ENCODE data around the gene SAMSN1. TPM values are rescaled to one million over a fixed set of nuclear protein-coding genes. Genes with fewer than 3 reads are reported as not detected.

Gene SAMSN1
- total RNA-seq, 6 experiments from 2014 or later, result 1.2 to 7.4 (median 3.0) TPM

DNA sequence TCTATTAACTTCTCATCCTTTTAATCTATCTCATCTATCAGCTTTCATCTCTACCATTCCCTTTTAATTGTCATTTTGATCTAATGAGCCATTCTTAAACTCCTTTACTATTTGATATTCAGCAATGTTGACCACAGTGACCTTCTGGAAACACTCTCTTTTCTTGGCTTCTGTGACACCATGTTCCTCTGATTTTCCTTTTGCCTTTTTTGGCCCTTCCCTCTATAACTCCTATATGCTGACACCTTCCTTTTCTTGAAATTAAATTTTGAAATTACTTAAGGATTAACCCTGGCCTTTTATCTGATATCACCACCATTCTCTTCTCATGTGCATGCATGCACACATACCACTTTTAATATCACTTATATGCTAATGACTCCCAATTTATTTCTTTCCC lies 41.2 kb upstream of the SAMSN1 start:
- TF ChIP-seq POLR2A (IDR thresholded peaks at IDR 0.05), result no peak
- TF ChIP-seq, protein P1, sequence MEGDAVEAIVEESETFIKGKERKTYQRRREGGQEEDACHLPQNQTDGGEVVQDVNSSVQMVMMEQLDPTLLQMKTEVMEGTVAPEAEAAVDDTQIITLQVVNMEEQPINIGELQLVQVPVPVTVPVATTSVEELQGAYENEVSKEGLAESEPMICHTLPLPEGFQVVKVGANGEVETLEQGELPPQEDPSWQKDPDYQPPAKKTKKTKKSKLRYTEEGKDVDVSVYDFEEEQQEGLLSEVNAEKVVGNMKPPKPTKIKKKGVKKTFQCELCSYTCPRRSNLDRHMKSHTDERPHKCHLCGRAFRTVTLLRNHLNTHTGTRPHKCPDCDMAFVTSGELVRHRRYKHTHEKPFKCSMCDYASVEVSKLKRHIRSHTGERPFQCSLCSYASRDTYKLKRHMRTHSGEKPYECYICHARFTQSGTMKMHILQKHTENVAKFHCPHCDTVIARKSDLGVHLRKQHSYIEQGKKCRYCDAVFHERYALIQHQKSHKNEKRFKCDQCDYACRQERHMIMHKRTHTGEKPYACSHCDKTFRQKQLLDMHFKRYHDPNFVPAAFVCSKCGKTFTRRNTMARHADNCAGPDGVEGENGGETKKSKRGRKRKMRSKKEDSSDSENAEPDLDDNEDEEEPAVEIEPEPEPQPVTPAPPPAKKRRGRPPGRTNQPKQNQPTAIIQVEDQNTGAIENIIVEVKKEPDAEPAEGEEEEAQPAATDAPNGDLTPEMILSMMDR (IDR thresholded peaks at IDR 0.05), result no peak
- Histone ChIP-seq H3K27me3 (no peaks in the 10 kb centered on the region), H3K27ac (no peak overlapping the region), H3K36me3 (no peaks in the 10 kb centered on the region), H3K9me3 (no peaks in the 10 kb centered on the region), H3K4me1 (peaks cover 0 to 6% (median 0%) of the 10 kb centered on the region in 4 donors), H3K4me3 (no peak overlapping the region)
- no peak for ATAC-seq
- intact Hi-C loops (cut with DNase I), result no loop called here
- no peak for DNase-seq

DNA sequence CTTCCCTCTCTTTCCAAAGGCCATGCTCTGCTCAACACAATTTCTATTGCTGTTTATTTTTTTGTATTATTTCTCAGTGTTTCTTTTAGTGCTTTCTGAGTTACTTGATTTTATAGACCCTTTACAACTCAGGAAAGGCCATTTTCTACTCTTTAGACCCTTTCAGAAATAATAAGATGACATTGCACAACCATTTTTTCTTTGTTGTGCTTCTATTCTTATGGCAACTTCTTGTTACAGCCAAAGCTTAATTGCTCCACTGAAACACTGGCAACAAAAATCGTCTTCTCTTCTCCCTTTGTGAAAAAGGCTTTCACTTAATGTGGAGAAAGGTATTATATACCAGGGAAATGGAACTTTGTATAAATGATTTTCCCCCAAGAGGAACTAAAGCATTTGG lies 39.0 kb upstream of the SAMSN1 start:
- no peak for DNase-seq
- ATAC-seq, result no peak
- no peak overlapping the region for H3K4me3 ChIP-seq
- H3K27me3 ChIP-seq, result no peaks in the 10 kb centered on the region
- no peak overlapping the region for H3K27ac ChIP-seq
- WGBS (ENCODE audit: insufficient coverage, low coverage, low lambda C conversion rate, missing lambda C conversion rate), result 25% methylated on average over 1 of the region's 1 CpG
- no peaks in the 10 kb centered on the region for H3K36me3 ChIP-seq
- H3K9me3 ChIP-seq, result no peaks in the 10 kb centered on the region
- H3K4me1 ChIP-seq, result no peaks in the 10 kb centered on the region
- intact Hi-C loops (cut with DNase I), result no loop called here
- TF ChIP-seq, protein P1 (IDR thresholded peaks at IDR 0.05), result no peak
- TF ChIP-seq POLR2A (IDR thresholded peaks at IDR 0.05), result no peak

DNA sequence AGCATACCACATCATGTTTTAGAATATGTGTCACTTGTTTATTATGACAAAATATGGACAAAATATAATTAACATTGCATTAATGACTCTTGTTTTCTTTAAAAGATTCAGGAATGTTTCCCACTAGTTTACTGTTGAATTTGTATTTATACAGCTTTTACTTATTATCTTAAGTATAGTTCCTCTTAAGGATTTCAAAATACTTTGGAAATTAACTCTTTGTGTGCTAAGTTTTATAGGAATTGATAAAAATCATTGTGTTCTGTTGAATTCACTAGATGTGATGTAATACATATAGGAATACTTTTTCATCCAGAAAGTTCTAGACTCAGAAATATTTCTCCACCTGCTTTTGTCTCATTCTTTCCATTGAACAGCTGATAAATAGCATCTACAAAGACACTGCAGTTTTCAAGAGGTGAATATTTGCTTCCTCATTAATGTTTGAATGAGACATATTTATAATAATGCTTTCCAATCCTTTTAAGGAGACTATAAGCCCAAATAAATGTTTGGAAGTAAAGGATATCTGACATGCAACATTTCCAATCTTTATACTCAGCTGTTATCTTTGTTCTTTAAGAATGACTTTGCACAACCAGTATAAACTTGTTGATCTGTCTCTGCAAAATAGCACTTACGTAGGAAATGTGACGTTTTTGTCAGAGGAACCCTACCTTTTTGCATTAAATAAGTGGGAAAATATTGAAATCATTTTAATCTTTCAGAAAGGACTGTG lies 38.4 kb upstream of the SAMSN1 start:
- no peak for DNase-seq
- H3K27ac ChIP-seq, result no peak overlapping the region
- H3K9me3 ChIP-seq, result no peaks in the 10 kb centered on the region
- ATAC-seq, result no peak
- H3K27me3 ChIP-seq, result no peaks in the 10 kb centered on the region
- no peaks in the 10 kb centered on the region for H3K4me1 ChIP-seq
- WGBS (ENCODE audit: insufficient coverage, low coverage, low lambda C conversion rate, missing lambda C conversion rate), result 22% methylated on average over 2 of the region's 2 CpGs
- TF ChIP-seq POLR2A (IDR thresholded peaks at IDR 0.05), result no peak
- TF ChIP-seq, protein P1 (IDR thresholded peaks at IDR 0.05), result no peak
- H3K4me3 ChIP-seq, result no peak overlapping the region
- H3K36me3 ChIP-seq, result no peaks in the 10 kb centered on the region
- intact Hi-C loops (cut with DNase I), result no loop called here

DNA sequence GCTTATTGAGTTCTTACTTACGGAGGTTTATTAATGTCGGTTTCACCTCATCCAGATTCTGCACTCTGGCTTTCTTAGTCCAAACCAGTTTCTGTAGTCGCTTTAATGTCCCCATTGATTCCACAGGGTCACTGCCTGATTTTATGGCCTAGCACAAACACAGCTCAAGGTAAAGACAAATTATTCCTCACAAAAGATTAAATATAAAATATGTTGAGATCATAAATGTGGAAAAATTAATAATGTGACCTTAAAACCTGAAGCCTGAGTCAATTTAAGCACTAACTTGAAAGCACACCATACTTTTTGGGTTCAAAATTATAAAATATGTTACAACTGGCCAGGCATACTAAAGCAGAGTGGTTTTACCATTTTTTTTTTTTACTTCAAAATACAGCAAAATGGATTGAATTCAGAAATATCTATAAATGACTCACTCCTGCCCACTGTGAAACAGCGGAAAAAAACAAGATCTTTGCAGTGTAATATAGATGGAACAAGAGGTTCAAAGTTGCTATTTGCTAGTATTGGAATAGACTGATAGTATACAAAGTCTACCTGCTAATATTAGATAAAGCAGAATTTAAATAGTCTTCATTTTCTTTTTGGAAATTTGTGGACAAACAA lies 37.6 kb upstream of the SAMSN1 start:
- no peaks in the 10 kb centered on the region for H3K36me3 ChIP-seq
- H3K9me3 ChIP-seq, result no peaks in the 10 kb centered on the region
- no peak overlapping the region for H3K27ac ChIP-seq
- intact Hi-C loops (cut with DNase I), result no loop called here
- DNase-seq, result no peak
- no peak for TF ChIP-seq POLR2A (IDR thresholded peaks at IDR 0.05)
- TF ChIP-seq, protein P1 (IDR thresholded peaks at IDR 0.05), result no peak
- H3K4me1 ChIP-seq, result no peaks in the 10 kb centered on the region
- no peak overlapping the region for H3K4me3 ChIP-seq
- no peak for ATAC-seq
- no peaks in the 10 kb centered on the region for H3K27me3 ChIP-seq
- 74% methylated on average over 4 of the region's 4 CpGs for WGBS (ENCODE audit: insufficient coverage, low coverage, low lambda C conversion rate, missing lambda C conversion rate)

All from right lobe of liver (tissue), 6 donors.